Uterus (tissue), 4 donors: ENCODE results near the gene CDH2. TPM values are rescaled to one million over a fixed set of nuclear protein-coding genes. Genes with fewer than 3 reads are reported as not detected.

Experiments used
- DNase-seq, 2 donors: peaks; one replicate each; pipeline ENCODE4 v3.0.0-alpha.2; 2019 to 2020
- H3K27ac ChIP-seq, 2 donors: fragments of 200-600 bp; sonication (generic); 1 replicate in 1 of 2; 2 replicates in 1 of 2; pipeline ENCODE4 v1.5.1; 2016 to 2018
- H3K27me3 ChIP-seq, 2 donors: fragments of 200-600 bp; sonication (generic); one replicate each; pipeline ENCODE4 v1.5.1; 2018 to 2019; ENCODE audit warnings: control low read depth in 1 of 2
- H3K36me3 ChIP-seq, 2 donors: fragments of 200-600 bp; sonication (generic); one replicate each; pipeline ENCODE4 v1.5.1; 2019; ENCODE audit warnings: control low read depth in 1 of 2
- H3K4me1 ChIP-seq, 2 donors: fragments of 200-600 bp; sonication (generic); one replicate each; pipeline ENCODE4 v1.5.1; 2018 to 2019; ENCODE audit warnings: control low read depth in 1 of 2
- H3K4me3 ChIP-seq, 2 donors: fragments of 200-600 bp; sonication (generic); 1 replicate in 1 of 2; 2 replicates in 1 of 2; pipeline ENCODE4 v1.5.1; 2018 to 2019; ENCODE audit warnings: mild to moderate bottlenecking in 1 of 2
- H3K9me3 ChIP-seq, 2 donors: fragments of 200-600 bp; sonication (generic); one replicate each; pipeline ENCODE4 v1.5.1; 2019; ENCODE audit warnings: control low read depth in 1 of 2
- CTCF ChIP-seq, 4 experiments: fragments of 200-600 bp in 2 of 4; fragments of 450-650 bp in 2 of 4; sonication (generic) in 2 of 4; IDR thresholded peaks; one replicate each; pipeline ENCODE4 v1.5.1; 2016 to 2019; ENCODE audit warnings: antibody characterized with exemption in 4 of 4, mild to moderate bottlenecking in 2 of 4, moderate library complexity in 1 of 4
- POLR2A ChIP-seq, 2 donors: fragments of 450-650 bp; IDR thresholded peaks; one replicate each; pipeline ENCODE4 v1.6.1; 2016; ENCODE audit warnings: antibody characterized with exemption in 2 of 2, mild to moderate bottlenecking in 1 of 2, moderate library complexity in 1 of 2
- intact Hi-C: fragments of 100-400 bp; cut with DNase I; formaldehyde crosslinking; loops from one replicate; pipeline ENCODE4 v1.15.1; 2023; ENCODE audit warnings: low total_unique reads
- total RNA-seq, 4 donors: library from RNA; depleted of rRNA in 3 of 4; stranded (reverse); fragments of >200 nt in 3 of 4; gene quantifications; one replicate each; pipeline versions ENCODE4 v1.1.0 to v1.2.4, GENCODE V29; 2014 to 2023
- donor health status: DM: yes; HTN: yes; CAD: no.

The CDH2 gene
- total RNA-seq, 4 donors from 2014 or later, result 0.26 to 58.2 (median 1.9) TPM

GRCh38 chr18:28091197-28091596 lies 85.7 kb downstream of the CDH2 start:
- no peaks in the 10 kb centered on the region for H3K4me1 ChIP-seq
- no peak for TF ChIP-seq POLR2A (IDR thresholded peaks at IDR 0.05)
- no peak for TF ChIP-seq CTCF (IDR thresholded peaks at IDR 0.05)
- no peak for DNase-seq
- H3K4me3 ChIP-seq, result no peak overlapping the region
- H3K9me3 ChIP-seq, result no peaks in the 10 kb centered on the region
- no peaks in the 10 kb centered on the region for H3K27me3 ChIP-seq
- no peaks in the 10 kb centered on the region for H3K36me3 ChIP-seq
- intact Hi-C loops, result no loop called here
- H3K27ac ChIP-seq, result no peak overlapping the region

- no peak overlapping the region for H3K4me3 ChIP-seq
Observed at GRCh38 chr18:28088477-28088876, 88.5 kb downstream of the CDH2 start.

GRCh38 chr18:28086670-28087552 lies 90.0 kb downstream of the CDH2 start:
- Histone ChIP-seq H3K4me1 (no peaks in the 10 kb centered on the region), H3K36me3 (no peaks in the 10 kb centered on the region), H3K27me3 (no peaks in the 10 kb centered on the region), H3K4me3 (no peak overlapping the region), H3K27ac (no peak overlapping the region), H3K9me3 (no peaks in the 10 kb centered on the region)
- no peak for DNase-seq
- intact Hi-C loops, result no loop called here
- TF ChIP-seq CTCF (IDR thresholded peaks at IDR 0.05), result no peak
- no peak for TF ChIP-seq POLR2A (IDR thresholded peaks at IDR 0.05)

More at GRCh38 chr18:28088477-28088876, 88.5 kb downstream of the CDH2 start:
- Histone ChIP-seq H3K27ac (no peak overlapping the region), H3K27me3 (no peaks in the 10 kb centered on the region), H3K4me1 (no peaks in the 10 kb centered on the region), H3K36me3 (no peaks in the 10 kb centered on the region), H3K9me3 (no peaks in the 10 kb centered on the region)
- TF ChIP-seq POLR2A (IDR thresholded peaks at IDR 0.05) (no peak), CTCF (IDR thresholded peaks at IDR 0.05) (no peak)
- intact Hi-C loops, result no loop called here
- DNase-seq, result no peak

GRCh38 chr18:28081516-28081915 lies 95.4 kb downstream of the CDH2 start:
- TF ChIP-seq CTCF (IDR thresholded peaks at IDR 0.05) (no peak), POLR2A (IDR thresholded peaks at IDR 0.05) (no peak)
- Histone ChIP-seq H3K27me3 (no peaks in the 10 kb centered on the region), H3K36me3 (no peaks in the 10 kb centered on the region), H3K4me1 (no peaks in the 10 kb centered on the region), H3K9me3 (no peaks in the 10 kb centered on the region), H3K4me3 (no peak overlapping the region), H3K27ac (no peak overlapping the region)
- intact Hi-C loops, result no loop called here
- no peak for DNase-seq

GRCh38 chr18:28080876-28081300 lies 96.0 kb downstream of the CDH2 start:
- no peaks in the 10 kb centered on the region for H3K27me3 ChIP-seq
- DNase-seq, result no peak
- no peak overlapping the region for H3K4me3 ChIP-seq
- H3K27ac ChIP-seq, result no peak overlapping the region
- intact Hi-C loops, result no loop called here
- H3K4me1 ChIP-seq, result no peaks in the 10 kb centered on the region
- H3K9me3 ChIP-seq, result no peaks in the 10 kb centered on the region
- H3K36me3 ChIP-seq, result no peaks in the 10 kb centered on the region
- no peak for TF ChIP-seq CTCF (IDR thresholded peaks at IDR 0.05)
- TF ChIP-seq POLR2A (IDR thresholded peaks at IDR 0.05), result no peak
